Glutamatergic neuron (in vitro differentiated cells): ENCODE results near the gene INMT. TPM values are rescaled to one million over a fixed set of nuclear protein-coding genes. Genes with fewer than 3 reads are reported as not detected.

ENCODE experiments used
- DNase-seq: peaks from one replicate; pipeline ENCODE4 v3.0.0; 2022
- H3K27ac Mint-ChIP-seq: one replicate; pipeline ENCODE4 v1.8.0; 2020; ENCODE audit warnings: mild to moderate bottlenecking, mixed read lengths, inconsistent platforms; ENCODE audit not compliant: unreplicated experiment
- H3K27me3 Mint-ChIP-seq: one replicate; pipeline ENCODE4 v1.8.0; 2020; ENCODE audit warnings: mild to moderate bottlenecking, moderate library complexity, mixed read lengths, inconsistent platforms; ENCODE audit not compliant: unreplicated experiment
- H3K36me3 Mint-ChIP-seq: one replicate; pipeline ENCODE4 v1.8.0; 2020; ENCODE audit warnings: mild to moderate bottlenecking, mixed read lengths, inconsistent platforms; ENCODE audit not compliant: unreplicated experiment
- H3K4me1 Mint-ChIP-seq: one replicate; pipeline ENCODE4 v1.8.0; 2020; ENCODE audit warnings: mild to moderate bottlenecking, low read depth, mixed read lengths, inconsistent platforms; ENCODE audit not compliant: unreplicated experiment
- H3K4me3 Mint-ChIP-seq: one replicate; pipeline ENCODE4 v1.8.0; 2020; ENCODE audit warnings: mild to moderate bottlenecking, mixed read lengths, inconsistent platforms; ENCODE audit not compliant: unreplicated experiment
- H3K9me3 Mint-ChIP-seq: one replicate; pipeline ENCODE4 v1.8.0; 2020; ENCODE audit warnings: mild to moderate bottlenecking, moderate library complexity, mixed read lengths, inconsistent platforms; ENCODE audit not compliant: unreplicated experiment
- total RNA-seq: library from RNA; stranded (reverse); fragmentation: NEBNext Ultra II Directional; extraction: Animal tissue kit (Norgen Biotek cat#: 25700); gene quantifications from one replicate; pipeline ENCODE4 v1.2.1, GENCODE V29; 2021; ENCODE audit not compliant: unreplicated experiment
- TF ChIP-seq, protein P1 (sequence below): fragments of 200-600 bp; sonication (generic); IDR thresholded peaks from one replicate; pipeline ENCODE4 v1.5.0; 2021; ENCODE audit not compliant: partially characterized antibody, unreplicated experiment

Gene INMT
- total RNA-seq, 1 donor from 2014 or later = 1.7 TPM

DNA sequence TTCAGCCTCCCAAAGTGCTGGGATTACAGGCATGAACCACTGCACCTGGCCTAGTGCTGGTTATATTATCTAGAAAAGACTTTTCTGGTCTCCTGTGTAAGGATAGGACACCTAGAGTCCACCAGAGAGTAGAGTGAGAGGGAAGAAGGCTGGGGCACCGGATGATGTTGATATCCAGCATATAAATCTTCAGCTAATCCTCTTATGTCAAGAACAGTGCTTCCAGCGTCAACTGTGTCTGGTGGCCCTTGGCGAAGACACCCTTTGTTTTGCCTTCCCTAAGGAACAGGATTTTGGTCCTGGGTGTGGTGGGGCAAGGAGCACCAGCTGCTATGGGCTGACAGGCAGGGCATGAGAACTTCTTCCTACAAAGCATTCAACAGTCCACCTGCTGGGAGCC, 16.3 kb upstream of the INMT start:
- H3K27ac Mint-ChIP-seq = no peak overlapping the region
- no peak for DNase-seq
- H3K4me1 Mint-ChIP-seq = peaks cover 37% of the 10 kb centered on the region
- no peak overlapping the region for H3K4me3 Mint-ChIP-seq
- TF ChIP-seq, protein P1, sequence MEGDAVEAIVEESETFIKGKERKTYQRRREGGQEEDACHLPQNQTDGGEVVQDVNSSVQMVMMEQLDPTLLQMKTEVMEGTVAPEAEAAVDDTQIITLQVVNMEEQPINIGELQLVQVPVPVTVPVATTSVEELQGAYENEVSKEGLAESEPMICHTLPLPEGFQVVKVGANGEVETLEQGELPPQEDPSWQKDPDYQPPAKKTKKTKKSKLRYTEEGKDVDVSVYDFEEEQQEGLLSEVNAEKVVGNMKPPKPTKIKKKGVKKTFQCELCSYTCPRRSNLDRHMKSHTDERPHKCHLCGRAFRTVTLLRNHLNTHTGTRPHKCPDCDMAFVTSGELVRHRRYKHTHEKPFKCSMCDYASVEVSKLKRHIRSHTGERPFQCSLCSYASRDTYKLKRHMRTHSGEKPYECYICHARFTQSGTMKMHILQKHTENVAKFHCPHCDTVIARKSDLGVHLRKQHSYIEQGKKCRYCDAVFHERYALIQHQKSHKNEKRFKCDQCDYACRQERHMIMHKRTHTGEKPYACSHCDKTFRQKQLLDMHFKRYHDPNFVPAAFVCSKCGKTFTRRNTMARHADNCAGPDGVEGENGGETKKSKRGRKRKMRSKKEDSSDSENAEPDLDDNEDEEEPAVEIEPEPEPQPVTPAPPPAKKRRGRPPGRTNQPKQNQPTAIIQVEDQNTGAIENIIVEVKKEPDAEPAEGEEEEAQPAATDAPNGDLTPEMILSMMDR = no peak
- H3K36me3 Mint-ChIP-seq = peaks cover 11% of the 10 kb centered on the region
- peaks cover 13% of the 10 kb centered on the region for H3K27me3 Mint-ChIP-seq
- H3K9me3 Mint-ChIP-seq = peaks cover 15% of the 10 kb centered on the region

DNA sequence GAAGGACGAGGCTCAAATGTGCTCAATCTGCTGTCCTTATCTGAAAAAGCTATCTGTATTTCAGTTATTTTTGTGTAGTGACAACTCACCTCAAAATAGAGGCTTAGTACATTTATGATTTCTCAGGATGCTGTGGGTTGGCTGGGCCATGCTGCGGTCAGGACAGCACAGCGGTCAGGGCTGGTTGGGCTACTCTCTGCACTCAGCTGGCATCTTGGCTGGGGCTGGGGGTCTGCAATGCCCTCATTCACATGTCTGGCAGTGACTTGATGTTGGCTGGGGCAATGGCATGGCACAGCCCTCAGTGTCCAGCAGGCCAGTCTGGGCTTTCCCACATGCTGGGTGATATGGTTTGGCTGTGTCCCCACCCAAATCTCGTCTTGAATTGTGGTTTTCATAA, 15.6 kb upstream of the INMT start:
- no peak for DNase-seq
- Mint-ChIP-seq H3K4me3 (no peak overlapping the region), H3K27me3 (peaks cover 13% of the 10 kb centered on the region), H3K36me3 (peaks cover 11% of the 10 kb centered on the region), H3K27ac (no peak overlapping the region), H3K4me1 (peaks cover 40% of the 10 kb centered on the region), H3K9me3 (peaks cover 15% of the 10 kb centered on the region)
- TF ChIP-seq, protein P1 = no peak

DNA sequence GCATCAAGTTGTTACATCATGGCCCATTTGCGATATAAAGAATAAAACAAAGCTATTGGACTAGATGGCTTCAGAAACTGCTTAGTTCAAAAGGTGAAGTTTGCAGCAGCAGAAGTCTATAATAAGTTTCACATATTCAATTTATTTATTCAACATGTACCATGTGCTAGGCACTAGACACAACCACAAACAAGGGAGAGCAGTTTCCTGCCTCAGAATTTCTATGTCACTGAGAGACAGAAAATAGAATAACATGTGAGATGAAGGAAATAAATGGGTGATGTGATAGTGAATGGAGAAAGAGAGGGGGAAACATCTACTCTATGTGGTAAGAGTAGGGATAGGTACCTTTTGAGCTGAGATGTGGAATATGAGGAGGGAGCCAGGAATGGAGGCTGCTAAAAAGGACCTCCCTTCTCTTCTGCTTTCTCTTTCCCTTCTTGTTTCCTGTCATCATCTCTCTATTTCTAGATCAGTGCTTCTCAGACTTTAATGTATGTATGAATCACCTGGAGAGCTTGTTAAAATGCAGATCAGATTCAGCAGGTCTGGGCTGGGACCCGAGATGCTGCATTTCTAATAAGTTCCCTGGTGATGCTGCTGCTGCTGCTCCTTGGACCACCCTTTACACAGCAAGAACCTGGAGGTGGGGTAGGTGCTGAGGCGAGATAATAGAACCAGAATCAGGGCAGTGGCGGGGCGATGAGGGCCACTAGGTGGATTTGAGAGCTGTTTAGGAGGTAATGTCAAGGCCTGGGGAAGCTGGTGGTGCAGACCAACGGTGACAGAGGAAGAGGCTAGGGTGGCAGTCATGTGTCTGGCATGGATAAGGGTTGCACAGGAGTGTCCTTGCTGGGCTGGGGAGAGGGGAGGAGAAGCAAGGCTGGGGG, 13.7 kb upstream of the INMT start:
- Mint-ChIP-seq H3K4me3 (no peak overlapping the region), H3K27ac (no peak overlapping the region), H3K4me1 (peaks cover 23% of the 10 kb centered on the region), H3K9me3 (peaks cover 6% of the 10 kb centered on the region), H3K27me3 (peaks cover 5% of the 10 kb centered on the region), H3K36me3 (peaks cover 11% of the 10 kb centered on the region)
- DNase-seq = no peak
- TF ChIP-seq, protein P1 = no peak

DNA sequence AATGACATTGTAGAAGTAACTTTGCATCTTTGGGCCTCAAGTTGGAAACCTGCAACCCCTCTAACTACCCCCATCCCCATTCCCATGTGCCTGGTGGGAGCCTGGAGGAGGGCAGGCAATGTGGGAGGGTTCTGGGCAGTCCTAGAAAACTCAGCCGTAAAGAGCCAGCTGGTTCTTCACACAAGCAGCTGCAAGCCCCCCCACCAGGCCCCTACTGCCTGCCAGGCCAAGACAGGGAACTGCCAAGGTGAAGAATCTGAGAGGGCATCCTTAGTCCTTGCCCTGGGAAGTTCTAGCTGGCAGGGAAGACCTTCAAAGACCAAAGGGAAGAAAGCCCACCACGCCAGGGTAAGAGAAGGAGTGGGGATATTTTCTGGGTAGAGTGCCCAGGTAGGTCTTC, 12.2 kb upstream of the INMT start:
- Mint-ChIP-seq H3K9me3 (peaks cover 9% of the 10 kb centered on the region), H3K27me3 (peaks cover 4% of the 10 kb centered on the region), H3K27ac (no peak overlapping the region), H3K36me3 (peaks cover 16% of the 10 kb centered on the region), H3K4me3 (no peak overlapping the region), H3K4me1 (peaks cover 12% of the 10 kb centered on the region)
- TF ChIP-seq, protein P1 = no peak
- no peak for DNase-seq

DNA sequence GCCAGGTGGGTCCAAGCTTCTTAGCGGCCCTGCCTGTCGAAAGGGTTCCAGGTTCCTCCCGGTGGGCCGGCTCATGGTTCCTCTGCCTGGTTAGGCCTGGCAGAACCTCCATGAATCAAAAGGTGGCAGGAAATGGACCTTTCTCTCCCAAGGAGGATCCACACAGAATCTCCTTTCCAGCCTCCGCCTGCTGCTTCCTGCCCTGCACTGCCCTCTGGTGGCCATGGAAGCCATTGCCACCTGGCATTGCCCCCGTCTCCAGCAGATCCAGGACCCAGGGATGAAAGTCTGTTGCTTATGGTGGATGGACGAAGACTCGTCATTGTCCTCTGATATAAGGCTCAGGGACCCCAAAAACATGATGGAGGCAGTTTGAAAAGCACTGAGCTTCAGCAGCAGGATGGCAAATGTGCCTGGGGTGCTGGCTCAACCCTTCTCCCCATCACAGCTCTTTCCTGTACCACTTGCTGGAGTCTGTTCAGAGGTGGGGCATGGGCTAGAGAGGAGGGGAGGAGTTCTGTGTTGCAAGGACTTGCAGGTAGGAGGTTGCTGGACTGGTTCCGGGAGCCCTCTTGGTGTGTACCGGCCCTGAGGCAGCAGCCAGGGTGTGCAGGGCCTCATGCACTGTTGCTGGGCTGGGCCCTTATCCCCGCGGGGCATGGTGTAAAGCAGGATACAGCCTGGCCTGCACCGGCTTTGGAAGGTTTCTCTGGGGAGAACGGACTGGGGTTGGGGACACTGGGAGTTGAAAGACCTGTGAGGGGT, 11.3 kb upstream of the INMT start:
- peak; percentile 91 for DNase-seq
- peaks cover 4% of the 10 kb centered on the region for H3K27me3 Mint-ChIP-seq
- H3K9me3 Mint-ChIP-seq = peaks cover 9% of the 10 kb centered on the region
- TF ChIP-seq, protein P1 = peak; percentile 98
- no peak overlapping the region for H3K27ac Mint-ChIP-seq
- peaks cover 16% of the 10 kb centered on the region for H3K36me3 Mint-ChIP-seq
- peak overlapping the region; percentile 16 for H3K4me3 Mint-ChIP-seq
- H3K4me1 Mint-ChIP-seq = peaks cover 11% of the 10 kb centered on the region
